ENCODE measurements around the gene SLC35E2B.

GRCh38 chr1:1618396-1619068, 74.1 kb downstream of the SLC35E2B start:
- no peak for TF ChIP-seq POLR2AphosphoS5 (IDR thresholded peaks at IDR 0.05; ENCODE audit: borderline replicate concordance, low read depth, low read length)
- no peak for TF ChIP-seq EZH2 (IDR thresholded peaks at IDR 0.05)

Measured in SK-N-MC (cell line).